ENCODE measurements around the gene ZBTB20.

ZBTB20 gene

GRCh38 chr3:114454551-114455251 is 692.4 kb downstream of the ZBTB20 start:
- DNase-seq, result no peak

GRCh38 chr3:114453361-114453780 is 693.7 kb downstream of the ZBTB20 start:
- no peak for DNase-seq

- DNase-seq, result no peak
These were observed 694.2 kb downstream of the ZBTB20 start for GRCh38 chr3:114452937-114453336.

GRCh38 chr3:114452256-114452655 is 694.8 kb downstream of the ZBTB20 start:
- DNase-seq, result no peak

- no peak for DNase-seq
These were observed 695.5 kb downstream of the ZBTB20 start for GRCh38 chr3:114451561-114452018.

GRCh38 chr3:114451051-114451451 is 696.0 kb downstream of the ZBTB20 start:
- no peak for DNase-seq

- DNase-seq, result no peak
These were observed 697.0 kb downstream of the ZBTB20 start for GRCh38 chr3:114450008-114450596.

GRCh38 chr3:114449271-114450007 is 697.6 kb downstream of the ZBTB20 start:
- DNase-seq, result no peak

- DNase-seq, result no peak
These were observed 699.1 kb downstream of the ZBTB20 start for GRCh38 chr3:114447950-114448479.

- DNase-seq, result no peak
These were observed 699.5 kb downstream of the ZBTB20 start for GRCh38 chr3:114447545-114447944.

GRCh38 chr3:114446600-114446999 is 700.5 kb downstream of the ZBTB20 start:
- DNase-seq, result no peak

GRCh38 chr3:114445233-114445632 is 701.9 kb downstream of the ZBTB20 start:
- DNase-seq, result no peak

- DNase-seq, result no peak
These were observed 702.9 kb downstream of the ZBTB20 start for GRCh38 chr3:114444216-114444615.

- DNase-seq, result no peak
These were observed 704.8 kb downstream of the ZBTB20 start for GRCh38 chr3:114442246-114442645.

- DNase-seq, result no peak
These were observed 705.7 kb downstream of the ZBTB20 start for GRCh38 chr3:114441386-114441785.

GRCh38 chr3:114440700-114441099 is 706.4 kb downstream of the ZBTB20 start:
- no peak for DNase-seq

- no peak for DNase-seq
These were observed 707.8 kb downstream of the ZBTB20 start for GRCh38 chr3:114439284-114439683.

- DNase-seq, result no peak
These were observed 709.2 kb downstream of the ZBTB20 start for GRCh38 chr3:114437897-114438296.

GRCh38 chr3:114436182-114436581 is 710.9 kb downstream of the ZBTB20 start:
- no peak for DNase-seq

GRCh38 chr3:114435386-114436115 is 711.5 kb downstream of the ZBTB20 start:
- DNase-seq, result no peak

- no peak for DNase-seq
These were observed 714.8 kb downstream of the ZBTB20 start for GRCh38 chr3:114432310-114432709.

- DNase-seq, result no peak
These were observed 719.0 kb downstream of the ZBTB20 start for GRCh38 chr3:114428044-114428595.

Data from inflammatory macrophage treated with lipopolysaccharide for 4 hours (primary cell).